ENCODE data around the gene VAC14. TPM values are rescaled to one million over a fixed set of nuclear protein-coding genes. Genes with fewer than 3 reads are reported as not detected.

Gene VAC14
- total RNA-seq, 1 experiment from 2014 or later: 49.9 TPM

GRCh38 chr16:70739389-70739788 lies 61.6 kb downstream of the VAC14 start:
- H2AFZ ChIP-seq (ENCODE audit: low read length): no peak overlapping the region
- H3K4me3 Mint-ChIP-seq: no peak overlapping the region
- no peak for TF ChIP-seq CTCF (conservative IDR thresholded peaks at IDR 0.05)
- H4K5ac ChIP-seq (ENCODE audit: insufficient read length, low read depth, low read length): no peak overlapping the region
- no peak overlapping the region for H3K9ac ChIP-seq (ENCODE audit: extremely low read depth, insufficient read length, low read length)
- H2AK5ac ChIP-seq (ENCODE audit: insufficient read length, low read length): no peak overlapping the region
- no peak overlapping the region for H3K18ac ChIP-seq (ENCODE audit: insufficient read length, low read depth, low read length)
- peaks cover 6% of the 10 kb centered on the region; the same call in 1 of the 2 replicates for H3K4me1 ChIP-seq (ENCODE audit: insufficient read depth, low read length)
- H2BK12ac ChIP-seq (ENCODE audit: insufficient read length, low read depth, low read length): no peak overlapping the region
- peaks cover 4 to 8% of the 10 kb centered on the region in 2 experiments; a peak in 3 of 5 replicates for H3K9me3 Mint-ChIP-seq
- H2BK5ac ChIP-seq (ENCODE audit: insufficient read length, low read length): no peak overlapping the region
- WGBS (ENCODE audit: extremely low coverage, insufficient read length, low lambda C conversion rate): no CpG with 5 or more reads among the region's 7 CpGs
- H2BK20ac ChIP-seq (ENCODE audit: low read depth, low read length, poor library complexity, severe bottlenecking): no peak overlapping the region
- DNase-seq: no peak
- H2BK15ac ChIP-seq (ENCODE audit: low read depth, low read length): no peak overlapping the region
- H4K8ac ChIP-seq (replicated peaks; ENCODE audit: insufficient read length, low read depth, low read length): no peak overlapping the region
- no peaks in the 10 kb centered on the region for H3K27me3 ChIP-seq (ENCODE audit: insufficient read depth, low read length)
- H3K79me1 ChIP-seq (ENCODE audit: insufficient read depth, low read depth, low read length, poor library complexity, severe bottlenecking): no peaks in the 10 kb centered on the region
- H3K27ac ChIP-seq (ENCODE audit: insufficient read length, low read depth, low read length): no peak overlapping the region
- no peak overlapping the region for H3T11ph ChIP-seq (ENCODE audit: low read length)
- no peak overlapping the region for H3K56ac ChIP-seq (ENCODE audit: insufficient read length, low read depth, low read length)
- H3K9me3 ChIP-seq (ENCODE audit: control insufficient read depth, low read depth, low read length): no peaks in the 10 kb centered on the region
- peaks cover 28 to 29% of the 10 kb centered on the region in 2 experiments for H3K4me1 Mint-ChIP-seq
- no peaks in the 10 kb centered on the region for H3K79me2 ChIP-seq (ENCODE audit: insufficient read depth, low read length)
- no peak overlapping the region for H3K4me2 ChIP-seq (ENCODE audit: insufficient read depth, insufficient read length, low read length)
- H3K27ac Mint-ChIP-seq: 0 out of 7 replicates have a peak overlapping the region, but pooled peaks of 1 of the 3 experiments have one; percentile 44
- peaks cover 26 to 36% (median 27%) of the 10 kb centered on the region in 3 experiments for H3K36me3 Mint-ChIP-seq (ENCODE audit: insufficient read depth in 1 of 3, low read depth in 3 of 3)
- H4K20me1 ChIP-seq (ENCODE audit: control insufficient read depth, insufficient read depth, insufficient read length): no peaks in the 10 kb centered on the region
- H3K23ac ChIP-seq (ENCODE audit: insufficient read length, low read depth, low read length): no peak overlapping the region
- H3K14ac ChIP-seq (ENCODE audit: insufficient read depth, low read length): no peak overlapping the region
- no peak overlapping the region for H2BK120ac ChIP-seq (ENCODE audit: low read depth, low read length, poor library complexity, severe bottlenecking)
- no peaks in the 10 kb centered on the region; the same call in 1 of the 2 replicates for H3K27me3 Mint-ChIP-seq (ENCODE audit: low read depth)
- no peak overlapping the region for H3K4ac ChIP-seq (ENCODE audit: low read depth, low read length)
- no peak overlapping the region for H4K91ac ChIP-seq (ENCODE audit: insufficient read length, low read depth, low read length)
- no peaks in the 10 kb centered on the region for H3K23me2 ChIP-seq (ENCODE audit: insufficient read length, low read depth, low read length, poor library complexity, severe bottlenecking)
